GM12878 (cell line): Measurements from ENCODE around the gene PLXNA4. TPM values are rescaled to one million over a fixed set of nuclear protein-coding genes. Genes with fewer than 3 reads are reported as not detected.

Experiments
- ATAC-seq: fragments of 200-7000 bp; cut with Tn5 transposase; 3 replicates; pipeline ENCODE4 v1.9.1; 2020; ENCODE audit warnings: mild to moderate bottlenecking, moderate library complexity
- BruUV-seq: library from RNA; stranded (reverse); fragments of 400-500 nt; replicated peaks from 2 replicates; lab custom pipeline; 2021; lab: Mats Ljungman, UMichigan
- CTCF ChIA-PET: fragments of 300-600 bp; sonication (Branson Sonifier 250); formaldehyde crosslinking; extraction: SDS; loops from one replicate; lab custom pipeline; 2021; ENCODE audit warnings: inconsistent platforms; lab: Yijun Ruan, JAX
- POLR2A ChIA-PET: fragments of 350-600 bp; formaldehyde crosslinking; extraction: SDS; loops from one replicate; lab custom pipeline; 2021; ENCODE audit warnings: inconsistent platforms; lab: Charles Lee
- RAD21 ChIA-PET: fragments of 300-600 bp; sonication (Branson Sonifier 250); formaldehyde crosslinking; loops from one replicate; lab custom pipeline; 2023; ENCODE audit warnings: antibody characterized with exemption; ENCODE audit not compliant: unreplicated experiment; lab: Charles Lee
- SMC1A ChIA-PET: fragments of 300-600 bp; sonication (Branson Sonifier 250); formaldehyde crosslinking; loops from one replicate; lab custom pipeline; 2023; ENCODE audit not compliant: unreplicated experiment, uncharacterized antibody; lab: Charles Lee
- DNase-seq: peaks from one replicate; pipeline ENCODE4 v3.0.0-alpha.2; 2011; ENCODE audit warnings: low read depth, low spot score
- FAIRE-seq: peaks from 3 replicates; lab custom pipeline; 2011; peaks lifted over from hg19 to GRCh38; lab: Jason Lieb, UNC
- H2AFZ ChIP-seq: 2 replicates; pipeline ENCODE4 v1.6.0; 2011; ENCODE audit warnings: low read depth, low read length, control low read depth; ENCODE audit not compliant: control insufficient read depth
- H3K27ac ChIP-seq: 2 replicates; pipeline ENCODE4 v1.5.1; 2011; ENCODE audit warnings: control low read depth; ENCODE audit not compliant: control insufficient read depth, insufficient read depth
- H3K27me3 ChIP-seq, 2 experiments: replicated peaks in 1 of 2; 2 replicates each; pipeline versions ENCODE4 v1.6.0 to v1.6.1; 2011; ENCODE audit warnings: low read length in 1 of 2; ENCODE audit not compliant: control insufficient read depth in 2 of 2, insufficient read depth in 2 of 2
- H3K36me3 ChIP-seq, 2 experiments: 2 replicates each; pipeline ENCODE4 v1.5.1; 2011; ENCODE audit warnings: low read length in 1 of 2; ENCODE audit not compliant: control insufficient read depth in 2 of 2, insufficient read depth in 2 of 2
- H3K4me1 ChIP-seq: 2 replicates; pipeline ENCODE4 v1.6.1; 2011; ENCODE audit warnings: mild to moderate bottlenecking, low read length, moderate library complexity, mixed read lengths; ENCODE audit not compliant: control insufficient read depth, insufficient read depth
- H3K4me2 ChIP-seq: 2 replicates; pipeline ENCODE4 v1.6.0; 2011; ENCODE audit warnings: control low read depth; ENCODE audit not compliant: control insufficient read depth, insufficient read depth
- H3K4me3 ChIP-seq: fragments of 200-600 bp; sonication (generic); 2 replicates; pipeline ENCODE4 v1.5.1; 2016
- H3K79me2 ChIP-seq: 2 replicates; pipeline ENCODE4 v1.6.0; 2011; ENCODE audit warnings: low read length; ENCODE audit not compliant: control insufficient read depth, insufficient read depth
- H3K9ac ChIP-seq: 2 replicates; pipeline ENCODE4 v1.8.0; 2011; ENCODE audit warnings: low read length, control low read depth, mixed read lengths; ENCODE audit not compliant: control insufficient read depth, insufficient read depth
- H3K9me3 ChIP-seq: replicated peaks from 3 replicates; pipeline ENCODE4 v1.5.1; 2011; ENCODE audit warnings: mild to moderate bottlenecking, low read length; ENCODE audit not compliant: control insufficient read depth, insufficient read depth
- H4K20me1 ChIP-seq: 2 replicates; pipeline ENCODE4 v1.6.0; 2011; ENCODE audit not compliant: control insufficient read depth, insufficient read depth
- CBX3 ChIP-seq: fragments of 200-600 bp; sonication (generic); IDR thresholded peaks from 2 replicates; pipeline ENCODE4 v1.6.1; 2016; ENCODE audit warnings: low read depth, borderline replicate concordance
- CBX5 ChIP-seq: sonication (generic); IDR thresholded peaks from 2 replicates; pipeline ENCODE4 v1.6.1; 2016; ENCODE audit warnings: low read depth, moderate library complexity, mild to moderate bottlenecking, inconsistent platforms
- NR2C1 ChIP-seq: fragments of 450-650 bp; IDR thresholded peaks from 2 replicates; pipeline ENCODE4 v1.6.1; 2017; ENCODE audit warnings: antibody characterized with exemption, mild to moderate bottlenecking, moderate library complexity
- SMARCA5 ChIP-seq: fragments of 450-650 bp; IDR thresholded peaks from 2 replicates; pipeline ENCODE4 v1.6.1; 2017; ENCODE audit warnings: mild to moderate bottlenecking
- WGBS: methylation state at CpG from one replicate; pipeline ENCODE4 v1.1.6; 2016; ENCODE audit warnings: low lambda C conversion rate; ENCODE audit not compliant: insufficient replicate concordance, insufficient coverage; ENCODE audit errors: missing lambda C conversion rate; 5-methylcytosine and 5-hydroxymethylcytosine counted together
- in situ Hi-C: fragments of 300-500 bp; cut with MboI; formaldehyde crosslinking; loops from 9 replicates; pipeline ENCODE4 v1.14.3; 2018; ENCODE audit warnings: mixed read lengths
- intact Hi-C: fragments of 100-400 bp; cut with micrococcal nuclease; formaldehyde crosslinking; loops from one replicate; pipeline ENCODE4 v1.14.2; 2022; ENCODE audit not compliant: unreplicated experiment
- polyA plus RNA-seq, 11 experiments: library from polyadenylated mRNA; depleted of rRNA in 4 of 11; unstranded in 6 of 11; stranded (reverse) in 5 of 11; fragments of >200 nt; fragmentation: Nextera tagmentation in 4 of 11; fragmentation: Illumina TruSeq in 1 of 11; extraction: Ambion mirVana in 4 of 11; extraction: Trizol in 1 of 11; gene quantifications; 1 replicate in 1 of 11; 2 replicates in 10 of 11; pipeline versions ENCODE4 v1.2.1 to v1.2.3, GENCODE V29; 2011 to 2016; ENCODE audit warnings: inconsistent platforms in 2 of 11, missing spikeins in 2 of 11, low read depth in 1 of 11
- total RNA-seq, 4 experiments: library from RNA; depleted of rRNA in 3 of 4; stranded (reverse); fragments of >200 nt in 3 of 4; fragmentation: Illumina TruSeq in 1 of 4; extraction: Trizol in 1 of 4; gene quantifications; 2 replicates each; pipeline versions ENCODE4 v1.2.1 to v1.2.3, GENCODE V29; 2013 to 2021
- TF ChIP-seq, protein P1 (sequence below): fragments of 450-650 bp; IDR thresholded peaks from 2 replicates; pipeline ENCODE4 v1.6.1; 2017; ENCODE audit warnings: mild to moderate bottlenecking, low read depth, inconsistent platforms; ENCODE audit not compliant: poor library complexity, severe bottlenecking
- TF ChIP-seq, protein P2 (sequence below): IDR thresholded peaks from 2 replicates; pipeline ENCODE4 v1.6.1; 2011; ENCODE audit warnings: mild to moderate bottlenecking, low read depth, low read length, moderate library complexity; ENCODE audit not compliant: insufficient replicate concordance
- TF ChIP-seq, protein P3 (sequence below): fragments of 450-650 bp; IDR thresholded peaks from 2 replicates; pipeline ENCODE4 v1.6.1; 2017; ENCODE audit warnings: antibody characterized with exemption, mild to moderate bottlenecking, moderate library complexity
- TF ChIP-seq, protein P4 (sequence below): fragments of 450-650 bp; conservative IDR thresholded peaks from 2 replicates; pipeline ENCODE4 v1.6.1; 2017; ENCODE audit warnings: mild to moderate bottlenecking, moderate library complexity
- TF ChIP-seq, protein P5 (sequence below): IDR thresholded peaks from 2 replicates; pipeline ENCODE4 v1.6.1; 2011; ENCODE audit warnings: low read depth, mild to moderate bottlenecking, low read length, moderate library complexity, borderline replicate concordance; ENCODE audit errors: extremely low read depth
- TF ChIP-seq, protein P6 (sequence below): fragments of 450-650 bp; IDR thresholded peaks from 2 replicates; pipeline ENCODE4 v1.6.1; 2018; ENCODE audit warnings: mild to moderate bottlenecking, low read depth, moderate library complexity; ENCODE audit not compliant: partially characterized antibody

The PLXNA4 gene
- total and polyA plus RNA-seq, 10 of the 15 experiments (the other 5 are each of a cell fraction or from before 2014, with no cell fraction given), result 0.03 TPM; not detected in 9

DNA sequence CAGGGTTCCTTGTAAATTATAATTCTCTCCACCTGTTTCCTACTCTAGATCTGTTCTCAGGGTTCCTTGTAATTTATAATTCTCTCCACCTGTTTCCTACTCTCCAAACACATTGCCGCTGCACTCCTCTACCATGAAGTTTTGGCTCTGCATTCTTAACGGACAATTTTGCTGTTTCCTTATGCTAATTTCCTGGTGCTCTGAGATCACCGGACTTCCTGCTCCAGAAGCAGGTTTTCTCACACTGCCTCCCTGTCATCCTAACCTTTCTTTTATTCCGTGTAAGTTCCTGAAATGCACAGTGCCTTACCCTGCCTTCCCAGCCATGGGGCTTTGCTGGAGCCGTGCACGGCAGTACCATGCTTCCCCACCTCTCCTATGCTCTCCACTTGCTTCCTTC lies 256.8 kb downstream of the PLXNA4 start:
- no peaks in the 10 kb centered on the region for H3K36me3 ChIP-seq
- H3K27ac ChIP-seq, result no peak overlapping the region
- intact Hi-C loops, result loop anchor here (2.0 to 5.0 kb wide), 2 partner anchors 1023 to 1115 kb away; no protein-coding TSS in a partner anchor
- no peaks in the 10 kb centered on the region for H3K9me3 ChIP-seq
- no peak overlapping the region for H3K4me2 ChIP-seq
- under 1% methylated on average over 6 of the region's 6 CpGs for WGBS
- ChIA-PET POLR2A (no interaction called here), RAD21 (interaction anchor here (1.3 to 1.4 kb wide), 3 partner anchors 261 to 1115 kb away, joined by 4 to 12 read pairs (median 8); no protein-coding TSS in a partner anchor), CTCF (interaction anchor here (1.0 to 4.8 kb wide), 5 partner anchors 8 to 1114 kb away, joined by 3 to 41 read pairs (median 3); no protein-coding TSS in a partner anchor), SMC1A (interaction anchor here (1.4 kb wide), 1 partner anchor 261 kb away, joined by 7 read pairs; no protein-coding TSS in a partner anchor)
- H3K79me2 ChIP-seq, result no peaks in the 10 kb centered on the region
- ATAC-seq (no peak), FAIRE-seq (no peak), DNase-seq (no peak)
- H3K27me3 ChIP-seq, result peaks cover 0 to 4% of the 10 kb centered on the region in 2 experiments; a peak in 3 of 4 replicates
- H4K20me1 ChIP-seq, result no peaks in the 10 kb centered on the region
- no TSS peak for BruUV-seq
- in situ Hi-C loops, result loop anchor here (5.0 to 25.0 kb wide), 2 partner anchors 253 to 1118 kb away; no protein-coding TSS in a partner anchor
- H3K9ac ChIP-seq, result no peak overlapping the region
- no peak overlapping the region for H3K4me3 ChIP-seq
- no peak overlapping the region for H2AFZ ChIP-seq
- H3K4me1 ChIP-seq, result no peaks in the 10 kb centered on the region
- TF ChIP-seq NR2C1, result no peak
- TF ChIP-seq, protein P1, sequence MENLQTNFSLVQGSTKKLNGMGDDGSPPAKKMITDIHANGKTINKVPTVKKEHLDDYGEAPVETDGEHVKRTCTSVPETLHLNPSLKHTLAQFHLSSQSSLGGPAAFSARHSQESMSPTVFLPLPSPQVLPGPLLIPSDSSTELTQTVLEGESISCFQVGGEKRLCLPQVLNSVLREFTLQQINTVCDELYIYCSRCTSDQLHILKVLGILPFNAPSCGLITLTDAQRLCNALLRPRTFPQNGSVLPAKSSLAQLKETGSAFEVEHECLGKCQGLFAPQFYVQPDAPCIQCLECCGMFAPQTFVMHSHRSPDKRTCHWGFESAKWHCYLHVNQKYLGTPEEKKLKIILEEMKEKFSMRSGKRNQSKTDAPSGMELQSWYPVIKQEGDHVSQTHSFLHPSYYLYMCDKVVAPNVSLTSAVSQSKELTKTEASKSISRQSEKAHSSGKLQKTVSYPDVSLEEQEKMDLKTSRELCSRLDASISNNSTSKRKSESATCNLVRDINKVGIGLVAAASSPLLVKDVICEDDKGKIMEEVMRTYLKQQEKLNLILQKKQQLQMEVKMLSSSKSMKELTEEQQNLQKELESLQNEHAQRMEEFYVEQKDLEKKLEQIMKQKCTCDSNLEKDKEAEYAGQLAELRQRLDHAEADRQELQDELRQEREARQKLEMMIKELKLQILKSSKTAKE, result no peak
- TF ChIP-seq, protein P2, sequence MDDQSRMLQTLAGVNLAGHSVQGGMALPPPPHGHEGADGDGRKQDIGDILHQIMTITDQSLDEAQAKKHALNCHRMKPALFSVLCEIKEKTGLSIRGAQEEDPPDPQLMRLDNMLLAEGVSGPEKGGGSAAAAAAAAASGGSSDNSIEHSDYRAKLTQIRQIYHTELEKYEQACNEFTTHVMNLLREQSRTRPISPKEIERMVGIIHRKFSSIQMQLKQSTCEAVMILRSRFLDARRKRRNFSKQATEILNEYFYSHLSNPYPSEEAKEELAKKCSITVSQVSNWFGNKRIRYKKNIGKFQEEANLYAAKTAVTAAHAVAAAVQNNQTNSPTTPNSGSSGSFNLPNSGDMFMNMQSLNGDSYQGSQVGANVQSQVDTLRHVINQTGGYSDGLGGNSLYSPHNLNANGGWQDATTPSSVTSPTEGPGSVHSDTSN, result no peak
- TF ChIP-seq, protein P3, sequence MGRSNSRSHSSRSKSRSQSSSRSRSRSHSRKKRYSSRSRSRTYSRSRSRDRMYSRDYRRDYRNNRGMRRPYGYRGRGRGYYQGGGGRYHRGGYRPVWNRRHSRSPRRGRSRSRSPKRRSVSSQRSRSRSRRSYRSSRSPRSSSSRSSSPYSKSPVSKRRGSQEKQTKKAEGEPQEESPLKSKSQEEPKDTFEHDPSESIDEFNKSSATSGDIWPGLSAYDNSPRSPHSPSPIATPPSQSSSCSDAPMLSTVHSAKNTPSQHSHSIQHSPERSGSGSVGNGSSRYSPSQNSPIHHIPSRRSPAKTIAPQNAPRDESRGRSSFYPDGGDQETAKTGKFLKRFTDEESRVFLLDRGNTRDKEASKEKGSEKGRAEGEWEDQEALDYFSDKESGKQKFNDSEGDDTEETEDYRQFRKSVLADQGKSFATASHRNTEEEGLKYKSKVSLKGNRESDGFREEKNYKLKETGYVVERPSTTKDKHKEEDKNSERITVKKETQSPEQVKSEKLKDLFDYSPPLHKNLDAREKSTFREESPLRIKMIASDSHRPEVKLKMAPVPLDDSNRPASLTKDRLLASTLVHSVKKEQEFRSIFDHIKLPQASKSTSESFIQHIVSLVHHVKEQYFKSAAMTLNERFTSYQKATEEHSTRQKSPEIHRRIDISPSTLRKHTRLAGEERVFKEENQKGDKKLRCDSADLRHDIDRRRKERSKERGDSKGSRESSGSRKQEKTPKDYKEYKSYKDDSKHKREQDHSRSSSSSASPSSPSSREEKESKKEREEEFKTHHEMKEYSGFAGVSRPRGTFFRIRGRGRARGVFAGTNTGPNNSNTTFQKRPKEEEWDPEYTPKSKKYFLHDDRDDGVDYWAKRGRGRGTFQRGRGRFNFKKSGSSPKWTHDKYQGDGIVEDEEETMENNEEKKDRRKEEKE, result no peak
- TF ChIP-seq SMARCA5, result no peak
- TF ChIP-seq, protein P4, sequence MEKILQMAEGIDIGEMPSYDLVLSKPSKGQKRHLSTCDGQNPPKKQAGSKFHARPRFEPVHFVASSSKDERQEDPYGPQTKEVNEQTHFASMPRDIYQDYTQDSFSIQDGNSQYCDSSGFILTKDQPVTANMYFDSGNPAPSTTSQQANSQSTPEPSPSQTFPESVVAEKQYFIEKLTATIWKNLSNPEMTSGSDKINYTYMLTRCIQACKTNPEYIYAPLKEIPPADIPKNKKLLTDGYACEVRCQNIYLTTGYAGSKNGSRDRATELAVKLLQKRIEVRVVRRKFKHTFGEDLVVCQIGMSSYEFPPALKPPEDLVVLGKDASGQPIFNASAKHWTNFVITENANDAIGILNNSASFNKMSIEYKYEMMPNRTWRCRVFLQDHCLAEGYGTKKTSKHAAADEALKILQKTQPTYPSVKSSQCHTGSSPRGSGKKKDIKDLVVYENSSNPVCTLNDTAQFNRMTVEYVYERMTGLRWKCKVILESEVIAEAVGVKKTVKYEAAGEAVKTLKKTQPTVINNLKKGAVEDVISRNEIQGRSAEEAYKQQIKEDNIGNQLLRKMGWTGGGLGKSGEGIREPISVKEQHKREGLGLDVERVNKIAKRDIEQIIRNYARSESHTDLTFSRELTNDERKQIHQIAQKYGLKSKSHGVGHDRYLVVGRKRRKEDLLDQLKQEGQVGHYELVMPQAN, result no peak
- TF ChIP-seq CBX3, result no peak
- no peak for TF ChIP-seq CBX5
- TF ChIP-seq, protein P5, sequence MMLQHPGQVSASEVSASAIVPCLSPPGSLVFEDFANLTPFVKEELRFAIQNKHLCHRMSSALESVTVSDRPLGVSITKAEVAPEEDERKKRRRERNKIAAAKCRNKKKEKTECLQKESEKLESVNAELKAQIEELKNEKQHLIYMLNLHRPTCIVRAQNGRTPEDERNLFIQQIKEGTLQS, result no peak
- TF ChIP-seq, protein P6, sequence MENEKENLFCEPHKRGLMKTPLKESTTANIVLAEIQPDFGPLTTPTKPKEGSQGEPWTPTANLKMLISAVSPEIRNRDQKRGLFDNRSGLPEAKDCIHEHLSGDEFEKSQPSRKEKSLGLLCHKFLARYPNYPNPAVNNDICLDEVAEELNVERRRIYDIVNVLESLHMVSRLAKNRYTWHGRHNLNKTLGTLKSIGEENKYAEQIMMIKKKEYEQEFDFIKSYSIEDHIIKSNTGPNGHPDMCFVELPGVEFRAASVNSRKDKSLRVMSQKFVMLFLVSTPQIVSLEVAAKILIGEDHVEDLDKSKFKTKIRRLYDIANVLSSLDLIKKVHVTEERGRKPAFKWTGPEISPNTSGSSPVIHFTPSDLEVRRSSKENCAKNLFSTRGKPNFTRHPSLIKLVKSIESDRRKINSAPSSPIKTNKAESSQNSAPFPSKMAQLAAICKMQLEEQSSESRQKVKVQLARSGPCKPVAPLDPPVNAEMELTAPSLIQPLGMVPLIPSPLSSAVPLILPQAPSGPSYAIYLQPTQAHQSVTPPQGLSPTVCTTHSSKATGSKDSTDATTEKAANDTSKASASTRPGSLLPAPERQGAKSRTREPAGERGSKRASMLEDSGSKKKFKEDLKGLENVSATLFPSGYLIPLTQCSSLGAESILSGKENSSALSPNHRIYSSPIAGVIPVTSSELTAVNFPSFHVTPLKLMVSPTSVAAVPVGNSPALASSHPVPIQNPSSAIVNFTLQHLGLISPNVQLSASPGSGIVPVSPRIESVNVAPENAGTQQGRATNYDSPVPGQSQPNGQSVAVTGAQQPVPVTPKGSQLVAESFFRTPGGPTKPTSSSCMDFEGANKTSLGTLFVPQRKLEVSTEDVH, result no peak
